Sigmoid colon (tissue), 7 donors: Measurements from ENCODE around the gene ANO2. TPM values are rescaled to one million over a fixed set of nuclear protein-coding genes. Genes with fewer than 3 reads are reported as not detected.

ENCODE experiments used
- DNase-seq: peaks from one replicate; pipeline ENCODE4 v3.0.0-alpha.2; 2019
- H3K27ac ChIP-seq, 4 donors: fragments of 200-600 bp; sonication (generic); one replicate each; pipeline ENCODE4 v1.5.1; 2016 to 2019; ENCODE audit warnings: mild to moderate bottlenecking in 1 of 4
- H3K27me3 ChIP-seq, 3 donors: fragments of 200-600 bp; sonication (generic); one replicate each; pipeline ENCODE4 v1.5.1; 2019; ENCODE audit warnings: mild to moderate bottlenecking in 1 of 3
- H3K36me3 ChIP-seq, 4 donors: fragments of 200-600 bp; sonication (generic); one replicate each; pipeline ENCODE4 v1.5.1; 2016 to 2019
- H3K4me1 ChIP-seq, 4 donors: fragments of 200-600 bp; sonication (generic); one replicate each; pipeline ENCODE4 v1.5.1; 2017 to 2019
- H3K4me3 ChIP-seq, 4 donors: fragments of 200-600 bp; sonication (generic); one replicate each; pipeline ENCODE4 v1.5.1; 2017 to 2019; ENCODE audit warnings: mild to moderate bottlenecking in 2 of 4, moderate library complexity in 1 of 4
- H3K9me3 ChIP-seq, 4 donors: fragments of 200-600 bp in 3 of 4; sonication (generic) in 3 of 4; one replicate each; pipeline versions ENCODE4 v1.5.1 to v1.6.1; 2013 to 2019
- CTCF ChIP-seq, 4 experiments: fragments of 450-650 bp in 3 of 4; fragments of 200-600 bp in 1 of 4; IDR thresholded peaks; one replicate each; pipeline ENCODE4 v1.5.1; 2016 to 2019; ENCODE audit warnings: antibody characterized with exemption in 4 of 4, mild to moderate bottlenecking in 3 of 4, moderate library complexity in 2 of 4
- EP300 ChIP-seq, 4 donors: sonication (generic); formaldehyde crosslinking; IDR thresholded peaks; one replicate each; pipeline ENCODE4 v1.6.1; 2017; ENCODE audit warnings: antibody characterized with exemption in 4 of 4
- POLR2A ChIP-seq, 2 donors: fragments of 450-650 bp; IDR thresholded peaks; one replicate each; pipeline ENCODE4 v1.6.1; 2016; ENCODE audit warnings: antibody characterized with exemption in 2 of 2, mild to moderate bottlenecking in 2 of 2, moderate library complexity in 2 of 2
- POLR2AphosphoS5 ChIP-seq, 4 donors: sonication (generic); formaldehyde crosslinking; IDR thresholded peaks; one replicate each; pipeline ENCODE4 v1.6.1; 2017; ENCODE audit warnings: antibody characterized with exemption in 4 of 4
- WGBS, 2 donors: extraction: QIAGEN DNeasy Blood & Tissue Kit; methylation state at CpG; one replicate each; pipeline ENCODE4 v1.1.7; 2013; 5-methylcytosine and 5-hydroxymethylcytosine counted together
- intact Hi-C: fragments of 100-400 bp; cut with DNase I; formaldehyde crosslinking; loops from one replicate; pipeline ENCODE4 v1.15.1; 2023
- polyA plus RNA-seq, 3 donors: library from polyadenylated mRNA; stranded (reverse); fragments of 200-250 nt; gene quantifications; one replicate each; pipeline ENCODE4 v1.2.3, GENCODE V29; 2013
- total RNA-seq, 4 donors: library from RNA; depleted of rRNA; stranded (reverse); fragments of >200 nt; gene quantifications; one replicate each; pipeline ENCODE4 v1.1.0, GENCODE V29; 2016
- donor health status: healthy with polysubstance abuse.
- donor health status: Bipolar disorder and iron deficiency.
- donor health status: healthy.

ANO2 gene
- total and polyA plus RNA-seq, 7 donors, result 0.46 to 4.3 (median 1.8) TPM; not detected in 1

- peak in 1 of 4 donors; percentile 23 for TF ChIP-seq POLR2AphosphoS5 (IDR thresholded peaks at IDR 0.05)
- TF ChIP-seq EP300 (IDR thresholded peaks at IDR 0.05), result no peak
- TF ChIP-seq CTCF (IDR thresholded peaks at IDR 0.05), result no peak
- no peak for TF ChIP-seq POLR2A (IDR thresholded peaks at IDR 0.05)
- intact Hi-C loops, result no loop called here
- Histone ChIP-seq H3K9me3 (no peaks in the 10 kb centered on the region), H3K27ac (no peak overlapping the region), H3K36me3 (no peaks in the 10 kb centered on the region), H3K27me3 (no peaks in the 10 kb centered on the region), H3K4me1 (peaks cover 0 to 7% (median 0%) of the 10 kb centered on the region in 4 donors), H3K4me3 (no peak overlapping the region)
- 85 to 90% methylated on average over 10 of the region's 10 CpGs for WGBS, 2 donors
- DNase-seq, result no peak
Measured at GRCh38 chr12:5971194-5971850, 26.3 kb upstream of the ANO2 start.

GRCh38 chr12:5969974-5970690 is 25.1 kb upstream of the ANO2 start:
- intact Hi-C loops, result no loop called here
- Histone ChIP-seq H3K36me3 (no peaks in the 10 kb centered on the region), H3K9me3 (no peaks in the 10 kb centered on the region), H3K27me3 (no peaks in the 10 kb centered on the region), H3K4me1 (peaks cover 0 to 7% (median 0%) of the 10 kb centered on the region in 4 donors), H3K4me3 (no peak overlapping the region), H3K27ac (no peak overlapping the region)
- TF ChIP-seq CTCF (IDR thresholded peaks at IDR 0.05) (no peak), POLR2AphosphoS5 (IDR thresholded peaks at IDR 0.05) (no peak), EP300 (IDR thresholded peaks at IDR 0.05) (no peak), POLR2A (IDR thresholded peaks at IDR 0.05) (no peak)
- 84 to 89% methylated on average over 5 of the region's 5 CpGs for WGBS, 2 donors
- no peak for DNase-seq

GRCh38 chr12:5969156-5969973 is 24.3 kb upstream of the ANO2 start:
- TF ChIP-seq EP300 (IDR thresholded peaks at IDR 0.05) (no peak), POLR2AphosphoS5 (IDR thresholded peaks at IDR 0.05) (no peak), CTCF (IDR thresholded peaks at IDR 0.05) (no peak), POLR2A (IDR thresholded peaks at IDR 0.05) (no peak)
- Histone ChIP-seq H3K4me1 (peaks cover 0 to 7% (median 0%) of the 10 kb centered on the region in 4 donors), H3K9me3 (no peaks in the 10 kb centered on the region), H3K27ac (no peak overlapping the region), H3K4me3 (no peak overlapping the region), H3K27me3 (no peaks in the 10 kb centered on the region), H3K36me3 (no peaks in the 10 kb centered on the region)
- WGBS, 2 donors, result 80 to 87% methylated on average over 17 of the region's 17 CpGs
- intact Hi-C loops, result no loop called here
- DNase-seq, result no peak

- no peaks in the 10 kb centered on the region for H3K9me3 ChIP-seq
- TF ChIP-seq POLR2AphosphoS5 (IDR thresholded peaks at IDR 0.05), result no peak
- no peak for TF ChIP-seq CTCF (IDR thresholded peaks at IDR 0.05)
- no peak for TF ChIP-seq EP300 (IDR thresholded peaks at IDR 0.05)
- TF ChIP-seq POLR2A (IDR thresholded peaks at IDR 0.05), result no peak
- H3K4me1 ChIP-seq, result peaks cover 0 to 7% (median 0%) of the 10 kb centered on the region in 4 donors
- no peak overlapping the region for H3K27ac ChIP-seq
- no peak for DNase-seq
- no peak overlapping the region for H3K4me3 ChIP-seq
- no peaks in the 10 kb centered on the region for H3K27me3 ChIP-seq
- H3K36me3 ChIP-seq, result no peaks in the 10 kb centered on the region
- intact Hi-C loops, result loop anchor here (2.0 kb wide), 1 partner anchor 71 kb away; no protein-coding TSS in a partner anchor
- 89 to 91% methylated on average over 17 of the region's 17 CpGs for WGBS, 2 donors
Measured at GRCh38 chr12:5967645-5968415, 22.8 kb upstream of the ANO2 start.
